GM12878 (cell line): ENCODE data around the gene C9orf78. TPM values are rescaled to one million over a fixed set of nuclear protein-coding genes. Genes with fewer than 3 reads are reported as not detected.

ENCODE experiments used
- ATAC-seq: fragments of 200-7000 bp; cut with Tn5 transposase; 3 replicates; pipeline ENCODE4 v1.9.1; 2020; ENCODE audit warnings: mild to moderate bottlenecking, moderate library complexity
- BruUV-seq: library from RNA; stranded (reverse); fragments of 400-500 nt; replicated peaks from 2 replicates; lab custom pipeline; 2021; lab: Mats Ljungman, UMichigan
- CTCF ChIA-PET: fragments of 300-600 bp; sonication (Branson Sonifier 250); formaldehyde crosslinking; extraction: SDS; loops from one replicate; lab custom pipeline; 2021; ENCODE audit warnings: inconsistent platforms; lab: Yijun Ruan, JAX
- POLR2A ChIA-PET: fragments of 350-600 bp; formaldehyde crosslinking; extraction: SDS; loops from one replicate; lab custom pipeline; 2021; ENCODE audit warnings: inconsistent platforms; lab: Charles Lee
- RAD21 ChIA-PET: fragments of 300-600 bp; sonication (Branson Sonifier 250); formaldehyde crosslinking; loops from one replicate; lab custom pipeline; 2023; ENCODE audit warnings: antibody characterized with exemption; ENCODE audit not compliant: unreplicated experiment; lab: Charles Lee
- SMC1A ChIA-PET: fragments of 300-600 bp; sonication (Branson Sonifier 250); formaldehyde crosslinking; loops from one replicate; lab custom pipeline; 2023; ENCODE audit not compliant: unreplicated experiment, uncharacterized antibody; lab: Charles Lee
- DNase-seq: peaks from one replicate; pipeline ENCODE4 v3.0.0-alpha.2; 2011; ENCODE audit warnings: low read depth, low spot score
- FAIRE-seq: peaks from 3 replicates; lab custom pipeline; 2011; peaks lifted over from hg19 to GRCh38; lab: Jason Lieb, UNC
- H2AFZ ChIP-seq: 2 replicates; pipeline ENCODE4 v1.6.0; 2011; ENCODE audit warnings: low read depth, low read length, control low read depth; ENCODE audit not compliant: control insufficient read depth
- H3K27ac ChIP-seq: 2 replicates; pipeline ENCODE4 v1.5.1; 2011; ENCODE audit warnings: control low read depth; ENCODE audit not compliant: control insufficient read depth, insufficient read depth
- H3K27me3 ChIP-seq, 2 experiments: replicated peaks in 1 of 2; 2 replicates each; pipeline versions ENCODE4 v1.6.0 to v1.6.1; 2011; ENCODE audit warnings: low read length in 1 of 2; ENCODE audit not compliant: control insufficient read depth in 2 of 2, insufficient read depth in 2 of 2
- H3K36me3 ChIP-seq, 2 experiments: 2 replicates each; pipeline ENCODE4 v1.5.1; 2011; ENCODE audit warnings: low read length in 1 of 2; ENCODE audit not compliant: control insufficient read depth in 2 of 2, insufficient read depth in 2 of 2
- H3K4me1 ChIP-seq: 2 replicates; pipeline ENCODE4 v1.6.1; 2011; ENCODE audit warnings: mild to moderate bottlenecking, low read length, moderate library complexity, mixed read lengths; ENCODE audit not compliant: control insufficient read depth, insufficient read depth
- H3K4me2 ChIP-seq: 2 replicates; pipeline ENCODE4 v1.6.0; 2011; ENCODE audit warnings: control low read depth; ENCODE audit not compliant: control insufficient read depth, insufficient read depth
- H3K4me3 ChIP-seq: fragments of 200-600 bp; sonication (generic); 2 replicates; pipeline ENCODE4 v1.5.1; 2016
- H3K79me2 ChIP-seq: 2 replicates; pipeline ENCODE4 v1.6.0; 2011; ENCODE audit warnings: low read length; ENCODE audit not compliant: control insufficient read depth, insufficient read depth
- H3K9ac ChIP-seq: 2 replicates; pipeline ENCODE4 v1.8.0; 2011; ENCODE audit warnings: low read length, control low read depth, mixed read lengths; ENCODE audit not compliant: control insufficient read depth, insufficient read depth
- H3K9me3 ChIP-seq: replicated peaks from 3 replicates; pipeline ENCODE4 v1.5.1; 2011; ENCODE audit warnings: mild to moderate bottlenecking, low read length; ENCODE audit not compliant: control insufficient read depth, insufficient read depth
- H4K20me1 ChIP-seq: 2 replicates; pipeline ENCODE4 v1.6.0; 2011; ENCODE audit not compliant: control insufficient read depth, insufficient read depth
- CBX3 ChIP-seq: fragments of 200-600 bp; sonication (generic); IDR thresholded peaks from 2 replicates; pipeline ENCODE4 v1.6.1; 2016; ENCODE audit warnings: low read depth, borderline replicate concordance
- CTCF ChIP-seq, 3 experiments: IDR thresholded peaks in 2 of 3; conservative IDR thresholded peaks in 1 of 3; 2 replicates each; pipeline ENCODE4 v1.5.1; 2011; ENCODE audit warnings: low read depth in 3 of 3, low read length in 3 of 3, mild to moderate bottlenecking in 3 of 3, control low read depth in 2 of 3, moderate library complexity in 2 of 3, inconsistent platforms in 1 of 3, mixed read lengths in 1 of 3; ENCODE audit not compliant: control insufficient read depth in 2 of 3, insufficient read depth in 1 of 3; ENCODE audit errors: extremely low read depth in 1 of 3
- EGR1 ChIP-seq, 2 experiments: IDR thresholded peaks; 1 replicate in 1 of 2; 2 replicates in 1 of 2; pipeline ENCODE4 v1.6.1; 2011 to 2012; ENCODE audit warnings: low read depth in 2 of 2, low read length in 2 of 2, borderline replicate concordance in 1 of 2, mild to moderate bottlenecking in 1 of 2, moderate library complexity in 1 of 2
- EP300 ChIP-seq, 2 experiments: fragments of 150-350 bp in 1 of 2; IDR thresholded peaks; 2 replicates each; pipeline ENCODE4 v1.6.1; 2011 to 2012; ENCODE audit warnings: low read depth in 2 of 2, low read length in 2 of 2, borderline replicate concordance in 1 of 2, improper control_type of control experiment in 1 of 2, inconsistent platforms in 1 of 2; ENCODE audit not compliant: control insufficient read depth in 1 of 2
- GABPA ChIP-seq: IDR thresholded peaks from 2 replicates; pipeline ENCODE4 v1.6.1; 2014; ENCODE audit warnings: antibody characterized with exemption, low read depth, mild to moderate bottlenecking, inconsistent platforms
- IKZF1 ChIP-seq: fragments of 450-650 bp; conservative IDR thresholded peaks from 2 replicates; pipeline ENCODE4 v1.6.1; 2017; ENCODE audit warnings: antibody characterized with exemption, mild to moderate bottlenecking
- IRF3 ChIP-seq: fragments of 450-650 bp; IDR thresholded peaks from 2 replicates; pipeline ENCODE4 v1.6.1; 2014; ENCODE audit warnings: mild to moderate bottlenecking
- LARP7 ChIP-seq: fragments of 450-650 bp; IDR thresholded peaks from 2 replicates; pipeline ENCODE4 v1.6.1; 2017; ENCODE audit warnings: mild to moderate bottlenecking
- MEF2A ChIP-seq: IDR thresholded peaks from 2 replicates; pipeline ENCODE4 v1.6.1; 2011; ENCODE audit warnings: low read depth, mild to moderate bottlenecking, low read length, moderate library complexity; ENCODE audit not compliant: insufficient read depth
- MYB ChIP-seq: fragments of 150-350 bp; IDR thresholded peaks from 2 replicates; pipeline ENCODE4 v1.6.1; 2014; ENCODE audit warnings: mild to moderate bottlenecking, low read depth, low read length, borderline replicate concordance
- POLR2A ChIP-seq: IDR thresholded peaks from 2 replicates; pipeline ENCODE4 v1.6.1; 2011; ENCODE audit warnings: low read depth, mild to moderate bottlenecking, low read length
- RCOR1 ChIP-seq: conservative IDR thresholded peaks from 2 replicates; pipeline ENCODE4 v1.6.1; 2012; ENCODE audit warnings: low read depth, low read length, improper control_type of control experiment
- SUZ12 ChIP-seq: fragments of 200-600 bp; sonication (generic); IDR thresholded peaks from one replicate; pipeline ENCODE4 v1.6.1; 2018; ENCODE audit warnings: antibody characterized with exemption, mild to moderate bottlenecking; ENCODE audit not compliant: unreplicated experiment
- YY1 ChIP-seq: IDR thresholded peaks from 2 replicates; pipeline ENCODE4 v1.6.1; 2011; ENCODE audit warnings: low read depth, mild to moderate bottlenecking, low read length
- ZNF207 ChIP-seq: fragments of 450-650 bp; IDR thresholded peaks from 2 replicates; pipeline ENCODE4 v1.6.1; 2014; ENCODE audit warnings: antibody characterized with exemption, mild to moderate bottlenecking, borderline replicate concordance
- ZNF24 ChIP-seq: fragments of 450-650 bp; IDR thresholded peaks from 2 replicates; pipeline ENCODE4 v1.6.1; 2017; ENCODE audit warnings: antibody characterized with exemption, mild to moderate bottlenecking
- ZNF384 ChIP-seq: IDR thresholded peaks from 2 replicates; pipeline ENCODE4 v1.6.1; 2012; ENCODE audit warnings: low read depth, mild to moderate bottlenecking, low read length, improper control_type of control experiment, borderline replicate concordance
- whole genome bisulfite sequencing: methylation state at CpG from one replicate; pipeline ENCODE4 v1.1.6; 2016; ENCODE audit warnings: low lambda C conversion rate; ENCODE audit not compliant: insufficient replicate concordance, insufficient coverage; ENCODE audit errors: missing lambda C conversion rate; 5-methylcytosine and 5-hydroxymethylcytosine counted together
- in situ Hi-C: fragments of 300-500 bp; cut with MboI; formaldehyde crosslinking; loops from 9 replicates; pipeline ENCODE4 v1.14.3; 2018; ENCODE audit warnings: mixed read lengths
- intact Hi-C: fragments of 100-400 bp; cut with micrococcal nuclease; formaldehyde crosslinking; loops from one replicate; pipeline ENCODE4 v1.14.2; 2022; ENCODE audit not compliant: unreplicated experiment
- polyA plus RNA-seq, 11 experiments: library from polyadenylated mRNA; depleted of rRNA in 4 of 11; unstranded in 6 of 11; stranded (reverse) in 5 of 11; fragments of >200 nt; fragmentation: Nextera tagmentation in 4 of 11; fragmentation: Illumina TruSeq in 1 of 11; extraction: Ambion mirVana in 4 of 11; extraction: Trizol in 1 of 11; gene quantifications; 1 replicate in 1 of 11; 2 replicates in 10 of 11; pipeline versions ENCODE4 v1.2.1 to v1.2.3, GENCODE V29; 2011 to 2016; ENCODE audit warnings: inconsistent platforms in 2 of 11, missing spikeins in 2 of 11, low read depth in 1 of 11
- total RNA-seq, 4 experiments: library from RNA; depleted of rRNA in 3 of 4; stranded (reverse); fragments of >200 nt in 3 of 4; fragmentation: Illumina TruSeq in 1 of 4; extraction: Trizol in 1 of 4; gene quantifications; 2 replicates each; pipeline versions ENCODE4 v1.2.1 to v1.2.3, GENCODE V29; 2013 to 2021
- TF ChIP-seq, protein P1 (sequence below): fragments of 450-650 bp; formaldehyde crosslinking; IDR thresholded peaks from 2 replicates; pipeline ENCODE4 v1.4.0; 2022; ENCODE audit warnings: mild to moderate bottlenecking, moderate library complexity

Gene C9orf78
- total and polyA plus RNA-seq, 10 of the 15 experiments (the other 5 are each of a cell fraction or from before 2014, with no cell fraction given), result 23.0 to 60.9 (median 47.5) TPM

GRCh38 chr9:129814432-129815223, 20.4 kb downstream of the C9orf78 start:
- Histone ChIP-seq H2AFZ (no peak overlapping the region), H3K79me2 (no peaks in the 10 kb centered on the region), H3K27me3 (no peaks in the 10 kb centered on the region), H3K9me3 (no peaks in the 10 kb centered on the region), H3K36me3 (peaks cover 7 to 17% of the 10 kb centered on the region in 2 experiments), H3K4me2 (no peak overlapping the region), H4K20me1 (no peaks in the 10 kb centered on the region), H3K27ac (no peak overlapping the region), H3K9ac (no peak overlapping the region), H3K4me1 (peaks cover 3% of the 10 kb centered on the region), H3K4me3 (no peak overlapping the region)
- SMC1A ChIA-PET, result no interaction called here
- in situ Hi-C loops (no loop called here), intact Hi-C loops (no loop called here)
- DNase-seq, result no peak
- CTCF ChIA-PET, result no interaction called here
- WGBS, result 98% methylated on average over 16 of the region's 17 CpGs
- RAD21 ChIA-PET, result no interaction called here
- no TSS peak for BruUV-seq
- ATAC-seq, result no peak
- POLR2A ChIA-PET, result no interaction called here
- no peak for FAIRE-seq
- TF ChIP-seq GABPA, result no peak
- no peak for TF ChIP-seq YY1
- TF ChIP-seq ZNF207, result no peak
- TF ChIP-seq, protein P1, sequence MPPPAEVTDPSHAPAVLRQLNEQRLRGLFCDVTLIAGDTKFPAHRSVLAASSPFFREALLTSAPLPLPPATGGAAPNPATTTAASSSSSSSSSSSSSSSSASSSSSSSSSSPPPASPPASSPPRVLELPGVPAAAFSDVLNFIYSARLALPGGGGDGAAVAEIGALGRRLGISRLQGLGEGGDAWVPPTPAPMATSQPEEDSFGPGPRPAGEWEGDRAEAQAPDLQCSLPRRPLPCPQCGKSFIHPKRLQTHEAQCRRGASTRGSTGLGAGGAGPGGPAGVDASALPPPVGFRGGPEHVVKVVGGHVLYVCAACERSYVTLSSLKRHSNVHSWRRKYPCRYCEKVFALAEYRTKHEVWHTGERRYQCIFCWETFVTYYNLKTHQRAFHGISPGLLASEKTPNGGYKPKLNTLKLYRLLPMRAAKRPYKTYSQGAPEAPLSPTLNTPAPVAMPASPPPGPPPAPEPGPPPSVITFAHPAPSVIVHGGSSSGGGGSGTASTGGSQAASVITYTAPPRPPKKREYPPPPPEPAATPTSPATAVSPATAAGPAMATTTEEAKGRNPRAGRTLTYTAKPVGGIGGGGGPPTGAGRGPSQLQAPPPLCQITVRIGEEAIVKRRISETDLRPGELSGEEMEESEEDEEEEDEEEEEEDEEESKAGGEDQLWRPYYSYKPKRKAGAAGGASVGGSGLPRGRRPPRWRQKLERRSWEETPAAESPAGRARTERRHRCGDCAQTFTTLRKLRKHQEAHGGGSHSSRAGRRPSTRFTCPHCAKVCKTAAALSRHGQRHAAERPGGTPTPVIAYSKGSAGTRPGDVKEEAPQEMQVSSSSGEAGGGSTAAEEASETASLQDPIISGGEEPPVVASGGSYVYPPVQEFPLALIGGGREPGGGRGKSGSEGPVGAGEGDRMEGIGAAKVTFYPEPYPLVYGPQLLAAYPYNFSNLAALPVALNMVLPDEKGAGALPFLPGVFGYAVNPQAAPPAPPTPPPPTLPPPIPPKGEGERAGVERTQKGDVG (CRISPR knock-in tag), result no peak
- no peak for TF ChIP-seq CTCF (IDR thresholded peaks at IDR 0.05 in 2 of 3, conservative IDR thresholded peaks at IDR 0.05 in 1 of 3; ENCODE audit: control insufficient read depth in 2 of 3, extremely low read depth in 1 of 3, insufficient read depth in 1 of 3, low read depth in 3 of 3, low read length in 3 of 3)
- TF ChIP-seq POLR2A, result no peak; the same call in 1 of the 2 replicates
- no peak for TF ChIP-seq ZNF24
- TF ChIP-seq LARP7, result no peak
- TF ChIP-seq CBX3, result no peak
- no peak for TF ChIP-seq MEF2A
- TF ChIP-seq RCOR1, result no peak
- no peak for TF ChIP-seq EGR1 (IDR thresholded peaks at IDR 0.05; ENCODE audit: borderline replicate concordance in 1 of 2, low read depth in 2 of 2, low read length in 2 of 2)
- TF ChIP-seq ZNF384, result no peak
- no peak for TF ChIP-seq IRF3
- no peak for TF ChIP-seq MYB
- no peak for TF ChIP-seq IKZF1
- TF ChIP-seq SUZ12, result no peak
- TF ChIP-seq EP300 (IDR thresholded peaks at IDR 0.05; ENCODE audit: borderline replicate concordance in 1 of 2, control insufficient read depth in 1 of 2, low read depth in 2 of 2, low read length in 2 of 2), result no peak
